Tracheal epithelial cell (primary cell): ENCODE measurements around the gene C1orf105. TPM values are rescaled to one million over a fixed set of nuclear protein-coding genes. Genes with fewer than 3 reads are reported as not detected.

ENCODE experiments used
- total RNA-seq: library from RNA; depleted of rRNA; stranded (reverse); fragments of >200 nt; gene quantifications from 2 replicates; pipeline ENCODE4 v1.2.1, GENCODE V29; 2014

The C1orf105 gene
- not detected in 2 replicates for total RNA-seq

GRCh38 chr1:172420385-172420784, at the start of gene C1orf105:
Gene C1orf105, plus strand, starts transcription at chr1:172420685. Its CDS starts 201 bp downstream, at chr1:172420886.

GRCh38 chr1:172443666-172444453, 23.4 kb downstream of the C1orf105 start, which contains the start of gene PIGC:
Gene PIGC, minus strand, starts transcription at chr1:172444069. Its CDS starts 1,447 bp downstream, at chr1:172442622.

Other genes with a start within 250 kb of the C1orf105 start
- 16.9 and 18.8 TPM in 2 replicates for gene PIGC, start 23.4 kb downstream of the C1orf105 start, total RNA-seq
- 12.6 and 22.4 TPM in 2 replicates for gene SUCO, start 112.5 kb downstream of the C1orf105 start, total RNA-seq
- not detected in 2 replicates for gene FASLG, start 238.4 kb downstream of the C1orf105 start, total RNA-seq